Hematopoietic multipotent progenitor cell (in vitro differentiated cells): ENCODE data around the gene CCDC9B. TPM values are rescaled to one million over a fixed set of nuclear protein-coding genes. Genes with fewer than 3 reads are reported as not detected.
A peak's percentile ranks its signal among the peaks of the same experiment; 100 is the strongest.

Source experiments
- DNase-seq, 3 donors: peaks; one replicate each; pipeline ENCODE4 v3.0.0-alpha.2; 2011 to 2015; ENCODE audit warnings: low read depth in 2 of 3, low spot score in 2 of 3
- total RNA-seq: library from RNA; depleted of rRNA; stranded (reverse); fragments of >200 nt; gene quantifications from one replicate; pipeline ENCODE4 v1.2.3, GENCODE V29; 2012

Gene CCDC9B
- total RNA-seq, 1 donor = 4.6 TPM

DNA sequence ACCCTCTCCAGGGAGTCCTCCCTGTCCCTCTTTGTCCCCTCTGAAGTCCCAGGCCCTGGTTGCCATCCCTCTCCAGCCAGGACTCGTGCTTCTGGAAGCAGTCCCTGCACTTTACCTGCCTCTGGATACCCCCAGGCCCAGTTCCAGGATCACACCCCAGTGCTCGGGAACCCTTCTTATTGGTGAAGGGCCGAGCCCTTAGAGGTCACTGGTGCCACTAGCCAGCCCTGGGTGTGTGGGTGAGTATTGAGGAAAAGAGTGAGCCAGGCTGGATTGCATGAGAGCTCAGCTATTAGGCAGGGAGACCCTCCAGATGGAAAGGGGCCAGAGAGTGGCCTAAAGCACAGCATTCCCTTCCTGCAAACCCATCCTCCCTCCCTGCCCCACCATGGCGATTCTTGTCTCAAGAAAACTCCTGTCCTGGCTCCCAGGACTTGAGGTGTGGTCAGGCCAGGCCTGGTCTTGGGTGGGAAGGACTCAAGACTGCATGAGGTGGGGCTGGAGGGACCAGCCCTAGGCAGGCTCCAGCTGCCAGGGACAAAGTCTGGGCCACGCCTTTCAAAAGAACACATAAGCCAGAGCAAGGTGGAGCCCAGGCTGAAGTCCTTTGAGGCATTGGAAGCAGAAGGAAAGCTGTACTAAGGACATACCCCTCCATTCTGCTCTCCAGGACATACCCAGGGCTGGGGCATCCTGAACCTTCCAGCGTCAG is 5.3 kb upstream of the CCDC9B start:
- DNase-seq = no peak

DNA sequence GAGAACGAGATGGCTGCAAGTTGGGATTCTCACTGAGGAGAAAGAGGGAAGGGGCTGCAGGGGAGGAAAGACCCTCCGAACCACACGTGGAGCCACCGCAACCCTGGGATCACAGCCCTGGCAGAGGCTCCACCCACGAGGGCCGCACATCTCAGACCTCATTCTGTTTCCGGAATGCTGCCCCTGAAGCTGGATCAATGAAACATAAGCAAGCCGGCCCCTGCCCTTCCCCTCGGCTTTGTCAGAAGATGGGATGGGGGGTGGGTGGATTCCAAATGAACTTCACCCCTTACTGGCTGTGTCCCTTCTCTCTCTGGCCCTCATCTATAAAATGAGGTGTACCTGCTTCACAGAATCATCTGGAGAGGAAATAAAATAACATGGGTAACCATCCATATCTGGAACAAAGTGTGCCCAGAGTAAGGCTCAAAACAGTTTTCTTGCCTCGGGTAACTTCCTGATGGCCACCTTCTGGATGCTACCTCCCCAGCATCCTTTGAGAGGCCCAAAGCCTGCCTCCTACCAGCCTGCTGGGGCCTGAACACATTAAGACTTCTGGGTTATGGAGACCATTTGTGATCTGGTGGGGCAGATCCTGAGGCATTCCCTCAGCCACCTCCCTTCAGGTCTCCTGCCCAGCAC is 4.6 kb upstream of the CCDC9B start:
- no peak for DNase-seq

DNA sequence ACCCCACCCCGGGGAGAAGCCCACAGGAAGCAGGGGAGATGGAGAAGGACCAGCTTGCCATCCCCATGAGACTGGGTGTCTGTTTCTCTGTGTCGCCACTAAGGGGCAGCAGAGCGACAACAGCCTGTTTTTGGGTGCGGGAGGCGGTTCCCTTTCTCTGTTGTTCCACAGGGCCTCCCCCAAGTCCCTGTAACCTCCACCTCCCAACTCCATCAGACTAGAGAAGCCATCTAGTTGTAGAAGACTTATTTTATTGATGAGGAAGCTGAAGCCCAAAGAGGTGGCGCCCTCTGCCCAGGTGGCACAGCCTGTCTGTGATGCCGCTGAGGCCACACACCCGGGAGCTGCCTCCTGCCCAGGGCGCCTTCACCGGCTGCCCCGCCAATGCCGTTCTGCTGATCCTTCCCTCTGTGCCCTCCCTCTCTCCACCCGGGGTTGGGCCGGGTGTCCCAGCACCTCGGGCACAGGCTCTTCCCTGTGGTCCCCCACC is 3.9 kb upstream of the CCDC9B start:
- DNase-seq = peak in 1 of 3 donors; percentile 77

- DNase-seq = no peak
These were observed 3.5 kb upstream of the CCDC9B start for GRCh38 chr15:40344217-40344616.

DNA sequence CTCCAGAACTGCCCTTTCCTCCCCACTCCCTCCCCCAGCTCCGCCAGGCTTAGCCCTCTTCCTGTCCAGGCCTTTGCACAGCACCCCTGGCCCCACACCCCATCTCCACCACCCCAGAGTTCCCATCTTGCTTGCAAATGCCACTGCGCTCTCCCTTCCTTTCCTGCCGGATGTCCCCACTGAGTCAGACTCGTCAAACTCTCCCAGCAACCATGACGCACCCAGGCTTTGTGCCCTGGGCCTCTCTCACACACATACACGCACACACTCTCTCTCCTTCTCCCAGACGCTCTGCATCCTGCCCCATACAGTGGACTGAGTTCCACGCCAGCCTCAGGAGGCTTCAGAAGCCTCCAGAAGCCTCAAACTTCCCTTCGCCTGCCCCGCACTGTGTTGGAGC is 2.8 kb upstream of the CCDC9B start:
- DNase-seq = no peak

- DNase-seq = no peak
These were observed 1.9 kb upstream of the CCDC9B start for GRCh38 chr15:40342416-40343320.

DNA sequence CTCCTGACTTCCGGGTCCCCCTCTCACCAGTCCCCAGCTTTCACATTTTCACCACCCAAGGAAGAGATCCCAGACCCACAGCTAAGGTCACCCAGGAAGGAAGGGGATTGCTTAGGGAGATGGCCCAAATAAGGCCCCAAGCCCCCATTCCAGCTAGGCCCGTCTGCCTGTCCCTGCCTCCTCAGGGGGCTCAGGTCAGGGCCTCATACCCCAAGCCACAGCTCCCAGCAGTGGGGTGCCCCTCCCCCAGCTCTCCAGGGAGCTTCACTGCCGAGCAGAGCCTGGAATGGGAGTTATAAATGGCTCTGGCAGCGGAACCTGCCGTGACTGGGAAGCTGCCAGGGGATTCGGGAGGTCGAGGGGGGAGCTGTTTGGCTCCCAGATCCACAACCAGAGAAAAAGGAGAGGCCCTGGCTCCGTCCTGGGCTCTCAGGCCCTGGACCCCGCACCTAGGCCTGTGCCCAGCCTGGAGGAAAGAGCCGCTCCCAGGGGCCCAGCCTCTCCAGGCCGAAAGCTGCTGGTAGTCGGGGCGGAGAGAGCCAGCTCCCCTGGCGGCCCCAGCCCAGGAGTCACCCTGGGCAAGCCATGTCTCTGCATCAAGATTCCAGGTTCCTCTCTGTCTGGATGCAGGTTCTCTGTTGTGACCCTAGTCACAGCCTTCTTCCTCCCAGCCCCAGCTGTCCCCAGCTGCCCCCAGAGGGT is 550 bp downstream of the CCDC9B start:
- DNase-seq = no peak

- no peak for DNase-seq
These were observed 1.2 kb downstream of the CCDC9B start for GRCh38 chr15:40339621-40339945.

- no peak for DNase-seq
These were observed 1.7 kb downstream of the CCDC9B start for GRCh38 chr15:40338921-40339620.

- DNase-seq = peak in 2 of 3 donors; percentile 85 to 91
These were observed 2.6 kb downstream of the CCDC9B start for GRCh38 chr15:40338041-40338657.

- no peak for DNase-seq
These were observed 3.1 kb downstream of the CCDC9B start for GRCh38 chr15:40337597-40337996.

DNA sequence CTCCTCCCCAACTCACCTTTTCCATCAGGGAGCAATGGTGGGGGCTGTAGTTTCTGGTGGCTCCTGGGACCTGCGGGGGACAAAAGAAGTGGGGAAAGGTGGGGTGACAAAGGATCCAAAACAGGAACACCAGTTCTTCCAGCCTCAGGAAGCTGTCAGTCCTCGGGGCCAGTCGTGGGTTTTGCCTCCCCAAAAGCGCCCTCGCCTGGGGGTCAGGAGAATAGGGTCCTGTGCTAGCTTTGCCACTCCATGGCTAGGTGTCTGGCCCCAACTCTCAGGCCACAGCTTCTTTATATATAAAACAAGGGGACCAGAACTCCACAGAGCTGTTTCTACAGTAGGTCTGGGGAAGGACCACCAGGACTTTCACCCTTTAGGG is 4.0 kb downstream of the CCDC9B start:
- DNase-seq = peak in 1 of 3 donors; percentile 57

GRCh38 chr15:40335938-40336743 is 4.6 kb downstream of the CCDC9B start:
- DNase-seq = no peak

DNA sequence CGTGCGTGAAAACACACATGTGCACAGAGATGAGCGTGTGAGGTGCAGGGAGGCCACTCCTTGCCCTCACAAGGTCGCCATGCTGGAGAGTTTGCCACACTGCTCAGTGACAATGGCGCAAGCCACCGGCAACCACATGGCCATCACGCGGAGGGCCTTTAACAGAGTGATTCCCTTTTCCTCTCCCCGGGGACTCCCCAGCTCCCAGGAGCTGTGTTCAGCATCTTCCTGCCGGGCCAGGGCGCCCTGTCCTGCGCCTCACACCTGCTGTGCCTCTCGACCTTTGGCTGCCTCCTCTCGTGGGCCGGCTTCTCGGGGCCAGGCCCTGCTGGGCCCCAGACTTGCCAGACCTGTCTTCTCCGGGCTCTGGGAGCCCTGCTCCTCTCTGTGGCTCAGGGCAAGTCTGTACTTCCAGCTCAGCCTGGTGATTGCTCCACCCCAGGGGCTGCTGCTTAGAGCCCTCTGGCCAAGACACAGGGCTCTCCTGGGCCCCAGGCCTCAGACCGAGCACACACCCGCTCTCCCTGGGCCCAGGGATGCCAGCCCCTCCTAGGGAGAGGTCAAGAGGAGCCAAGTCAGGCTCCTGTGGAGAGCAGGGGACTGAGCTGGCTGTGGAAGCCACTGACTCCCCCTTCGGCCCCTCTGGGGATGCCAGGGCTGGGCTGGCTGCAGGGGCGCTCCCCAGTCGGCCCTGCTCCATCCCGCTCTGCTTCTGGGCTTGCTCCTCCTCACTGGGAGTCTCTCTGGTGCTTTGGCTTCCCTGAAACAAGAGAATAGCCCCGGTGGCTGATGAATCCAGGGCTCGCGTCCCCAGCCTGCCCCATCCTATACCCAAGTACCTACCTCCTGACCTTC is 5.6 kb downstream of the CCDC9B start:
- no peak for DNase-seq

- no peak for DNase-seq
These were observed 6.2 kb downstream of the CCDC9B start for GRCh38 chr15:40334541-40334940.

DNA sequence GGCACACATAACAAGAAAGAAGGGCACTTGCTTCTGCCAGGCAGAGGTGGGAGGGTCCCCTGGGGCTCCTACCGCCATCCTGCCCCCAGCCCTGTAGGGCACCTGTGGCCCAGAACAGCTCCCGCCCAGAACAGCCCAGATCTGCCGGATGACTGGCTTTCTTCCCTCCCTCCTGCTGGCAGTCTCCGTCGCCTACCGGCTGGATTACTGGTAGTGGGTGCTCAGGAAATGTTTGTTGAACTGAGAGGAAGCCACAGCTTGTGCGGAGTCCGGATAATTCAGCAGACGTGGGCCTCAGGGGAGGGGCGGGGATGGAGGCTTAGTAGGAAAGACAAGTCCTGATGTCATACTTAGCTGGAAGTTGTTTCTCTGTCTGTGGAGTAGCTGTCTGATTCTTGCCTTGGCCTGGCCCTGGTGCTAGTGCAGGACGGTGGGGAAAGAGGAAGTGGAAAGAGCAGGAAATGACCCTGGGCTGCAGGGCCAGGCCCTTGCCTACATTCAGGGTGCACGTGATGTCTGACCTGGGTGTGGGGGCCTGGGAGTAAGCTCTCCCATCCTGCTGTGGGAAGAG is 6.7 kb downstream of the CCDC9B start:
- DNase-seq = peak in 2 of 3 donors; percentile 94 to 99

DNA sequence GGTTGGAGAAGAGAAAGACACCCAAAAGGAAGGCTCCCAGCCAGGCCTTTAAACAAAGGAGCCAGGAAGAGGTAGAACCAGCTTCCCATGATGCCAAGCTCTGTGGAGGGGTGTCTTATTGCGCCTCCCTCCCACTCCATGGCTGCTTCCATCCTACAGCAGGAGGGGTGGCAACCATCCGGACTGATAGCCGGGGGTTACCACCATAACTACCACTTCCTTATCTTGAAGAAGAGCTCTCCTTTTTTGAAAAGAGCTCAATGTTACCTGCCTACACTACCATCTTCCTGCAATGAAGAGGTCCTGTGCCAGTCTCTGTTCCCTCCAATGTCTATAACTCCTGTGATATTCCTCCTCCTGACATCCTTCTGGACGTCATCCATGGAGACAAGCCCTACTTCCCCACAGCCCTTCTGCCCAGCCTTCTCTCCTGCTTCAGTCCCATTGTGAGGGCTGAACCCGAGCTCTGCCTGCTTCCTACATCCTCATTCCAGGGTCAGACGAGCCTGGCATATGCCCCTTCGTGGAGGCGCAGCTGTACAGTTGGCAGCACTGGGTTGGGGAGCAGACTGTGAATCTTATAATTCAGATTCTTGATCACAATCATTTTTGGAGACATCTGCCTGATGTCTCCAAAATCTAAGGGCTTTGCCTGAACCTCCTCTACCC is 8.5 kb downstream of the CCDC9B start:
- no peak for DNase-seq
